ENCODE measurements around the gene WNT5B. TPM values are rescaled to one million over a fixed set of nuclear protein-coding genes. Genes with fewer than 3 reads are reported as not detected.
A peak's percentile ranks its signal among the peaks of the same experiment; 100 is the strongest.

WNT5B gene
- total RNA-seq, 4 donors from 2014 or later = 11.7 to 34.1 (median 17.6) TPM

GRCh38 chr12:1657688-1658087 is 28.7 kb downstream of the WNT5B start:
- no peak overlapping the region for H3K4me3 ChIP-seq
- no peaks in the 10 kb centered on the region for H3K36me3 ChIP-seq
- peaks cover 0 to 50% (median 31%) of the 10 kb centered on the region in 4 donors for H3K4me1 ChIP-seq
- TF ChIP-seq CTCF (IDR thresholded peaks at IDR 0.05) (no peak), EP300 (IDR thresholded peaks at IDR 0.05) (no peak), POLR2A (IDR thresholded peaks at IDR 0.05) (no peak)
- H3K9me3 ChIP-seq = no peaks in the 10 kb centered on the region
- H3K27ac ChIP-seq = peak overlapping the region; percentile 94 to 99 (median 98)
- no peaks in the 10 kb centered on the region for H3K27me3 ChIP-seq
- 15 to 23% methylated on average over 1 of the region's 1 CpG for WGBS, 2 donors
- DNase-seq (ENCODE audit: low spot score in 2 of 2) = no peak

- 19 to 42% methylated on average over 18 of the region's 20 CpGs for WGBS, 2 donors
- TF ChIP-seq EP300 (IDR thresholded peaks at IDR 0.05) (peak; percentile 90 to 97), POLR2A (IDR thresholded peaks at IDR 0.05) (peak; percentile 29 to 47), CTCF (IDR thresholded peaks at IDR 0.05) (peak in 1 of 5 experiments; percentile 7)
- Histone ChIP-seq H3K27me3 (no peaks in the 10 kb centered on the region), H3K9me3 (no peaks in the 10 kb centered on the region), H3K4me3 (peak overlapping the region; percentile 18 to 48 (median 27)), H3K36me3 (no peaks in the 10 kb centered on the region), H3K27ac (peak overlapping the region; percentile 94 to 99 (median 98)), H3K4me1 (peaks cover 0 to 47% (median 31%) of the 10 kb centered on the region in 4 donors)
- peak; percentile 76 to 84 for DNase-seq (ENCODE audit: low spot score in 2 of 2)
Measured at GRCh38 chr12:1660304-1661187, 31.5 kb downstream of the WNT5B start.

GRCh38 chr12:1661553-1662335 is 32.7 kb downstream of the WNT5B start:
- TF ChIP-seq CTCF (IDR thresholded peaks at IDR 0.05) (peak in 1 of 5 experiments; percentile 47), EP300 (IDR thresholded peaks at IDR 0.05) (peak; percentile 68 to 98), POLR2A (IDR thresholded peaks at IDR 0.05) (peak; percentile 75 to 91)
- Histone ChIP-seq H3K4me3 (peak overlapping the region; percentile 49 to 72 (median 56)), H3K27me3 (no peaks in the 10 kb centered on the region), H3K4me1 (peaks cover 0 to 52% (median 37%) of the 10 kb centered on the region in 4 donors), H3K27ac (peak overlapping the region; percentile 96 to 100 (median 98)), H3K36me3 (no peaks in the 10 kb centered on the region), H3K9me3 (no peaks in the 10 kb centered on the region)
- WGBS, 2 donors = 0 to 2% methylated on average over 36 to 48 of the region's 69 CpGs
- peak; percentile 83 to 88 for DNase-seq (ENCODE audit: low spot score in 2 of 2)

GRCh38 chr12:1662761-1663439 is 33.9 kb downstream of the WNT5B start:
- H3K9me3 ChIP-seq = no peaks in the 10 kb centered on the region
- TF ChIP-seq CTCF (IDR thresholded peaks at IDR 0.05) = peak in 3 of 5 experiments; percentile 10 to 46 (median 29)
- peak in 1 of 2 donors; percentile 18 for TF ChIP-seq EP300 (IDR thresholded peaks at IDR 0.05)
- TF ChIP-seq POLR2A (IDR thresholded peaks at IDR 0.05) = peak in 1 of 2 donors; percentile 11
- 29 to 43% methylated on average over 31 to 41 of the region's 46 CpGs for WGBS, 2 donors
- H3K4me1 ChIP-seq = peaks cover 0 to 43% (median 32%) of the 10 kb centered on the region in 4 donors
- no peaks in the 10 kb centered on the region for H3K36me3 ChIP-seq
- H3K4me3 ChIP-seq = peak overlapping the region; percentile 13 to 23 (median 16)
- H3K27me3 ChIP-seq = no peaks in the 10 kb centered on the region
- no peak for DNase-seq (ENCODE audit: low spot score in 2 of 2)
- H3K27ac ChIP-seq = peak overlapping the region; percentile 78 to 93 (median 86)

All from tibial nerve (tissue), 4 donors.